ENCODE measurements around the gene GMDS. TPM values are rescaled to one million over a fixed set of nuclear protein-coding genes. Genes with fewer than 3 reads are reported as not detected.

The GMDS gene
- total RNA-seq, 1 donor from 2014 or later = 30.1 TPM

GRCh38 chr6:1912731-1913130, 332.7 kb downstream of the GMDS start:
- POLR2A ChIA-PET = no interaction called here
- peaks cover 10% of the 10 kb centered on the region for H3K36me3 Mint-ChIP-seq (ENCODE audit: low read depth)
- DNase-seq (no peak), ATAC-seq (ENCODE audit: low read depth) (no peak)
- H3K4me1 Mint-ChIP-seq = peaks cover 5% of the 10 kb centered on the region
- intact Hi-C loops (cut with micrococcal nuclease) = no loop called here
- no peak overlapping the region for H3K4me3 Mint-ChIP-seq
- no peak overlapping the region for H3K27ac Mint-ChIP-seq
- H3K27me3 Mint-ChIP-seq = no peaks in the 10 kb centered on the region
- no peaks in the 10 kb centered on the region for H3K9me3 Mint-ChIP-seq
- CTCF ChIA-PET = no interaction called here
- TF ChIP-seq CTCF (IDR thresholded peaks at IDR 0.05) = no peak

- no peak for TF ChIP-seq CTCF (IDR thresholded peaks at IDR 0.05)
- Mint-ChIP-seq H3K27me3 (no peaks in the 10 kb centered on the region), H3K27ac (no peak overlapping the region), H3K4me3 (no peak overlapping the region), H3K36me3 (ENCODE audit: low read depth) (peaks cover 10% of the 10 kb centered on the region), H3K4me1 (peaks cover 5% of the 10 kb centered on the region), H3K9me3 (no peaks in the 10 kb centered on the region)
- ChIA-PET POLR2A (no interaction called here), CTCF (no interaction called here)
- no peak for ATAC-seq (ENCODE audit: low read depth)
- DNase-seq = no peak
- intact Hi-C loops (cut with micrococcal nuclease) = no loop called here
Measured at GRCh38 chr6:1911474-1911873, 333.9 kb downstream of the GMDS start.

- TF ChIP-seq CTCF (IDR thresholded peaks at IDR 0.05) = no peak
- no peak for ATAC-seq (ENCODE audit: low read depth)
- no peak for DNase-seq
- intact Hi-C loops (cut with micrococcal nuclease) = no loop called here
- Mint-ChIP-seq H3K4me1 (peaks cover 5% of the 10 kb centered on the region), H3K27ac (no peak overlapping the region), H3K9me3 (no peaks in the 10 kb centered on the region), H3K4me3 (no peak overlapping the region), H3K36me3 (ENCODE audit: low read depth) (peaks cover 10% of the 10 kb centered on the region), H3K27me3 (no peaks in the 10 kb centered on the region)
- CTCF ChIA-PET = no interaction called here
- POLR2A ChIA-PET = no interaction called here
Measured at GRCh38 chr6:1910621-1911407, 334.6 kb downstream of the GMDS start.

GRCh38 chr6:1908784-1909183, 336.6 kb downstream of the GMDS start:
- DNase-seq (no peak), ATAC-seq (ENCODE audit: low read depth) (no peak)
- no peak overlapping the region for H3K4me3 Mint-ChIP-seq
- H3K27me3 Mint-ChIP-seq = no peaks in the 10 kb centered on the region
- intact Hi-C loops (cut with micrococcal nuclease) = no loop called here
- H3K9me3 Mint-ChIP-seq = no peaks in the 10 kb centered on the region
- TF ChIP-seq CTCF (IDR thresholded peaks at IDR 0.05) = no peak
- ChIA-PET POLR2A (no interaction called here), CTCF (no interaction called here)
- peaks cover 4% of the 10 kb centered on the region for H3K4me1 Mint-ChIP-seq
- peaks cover 5% of the 10 kb centered on the region for H3K36me3 Mint-ChIP-seq (ENCODE audit: low read depth)
- no peak overlapping the region for H3K27ac Mint-ChIP-seq

- no peaks in the 10 kb centered on the region for H3K9me3 Mint-ChIP-seq
- H3K4me3 Mint-ChIP-seq = no peak overlapping the region
- H3K27ac Mint-ChIP-seq = no peak overlapping the region
- POLR2A ChIA-PET = no interaction called here
- H3K36me3 Mint-ChIP-seq (ENCODE audit: low read depth) = peaks cover 5% of the 10 kb centered on the region
- no peaks in the 10 kb centered on the region for H3K4me1 Mint-ChIP-seq
- TF ChIP-seq CTCF (IDR thresholded peaks at IDR 0.05) = no peak
- CTCF ChIA-PET = no interaction called here
- intact Hi-C loops (cut with micrococcal nuclease) = no loop called here
- H3K27me3 Mint-ChIP-seq = no peaks in the 10 kb centered on the region
- ATAC-seq (ENCODE audit: low read depth) (no peak), DNase-seq (no peak)
Measured at GRCh38 chr6:1906609-1907008, 338.8 kb downstream of the GMDS start.
